ENCODE data around the gene S100A9.
A peak's percentile ranks its signal among the peaks of the same experiment; 100 is the strongest.

Gene S100A9

DNA sequence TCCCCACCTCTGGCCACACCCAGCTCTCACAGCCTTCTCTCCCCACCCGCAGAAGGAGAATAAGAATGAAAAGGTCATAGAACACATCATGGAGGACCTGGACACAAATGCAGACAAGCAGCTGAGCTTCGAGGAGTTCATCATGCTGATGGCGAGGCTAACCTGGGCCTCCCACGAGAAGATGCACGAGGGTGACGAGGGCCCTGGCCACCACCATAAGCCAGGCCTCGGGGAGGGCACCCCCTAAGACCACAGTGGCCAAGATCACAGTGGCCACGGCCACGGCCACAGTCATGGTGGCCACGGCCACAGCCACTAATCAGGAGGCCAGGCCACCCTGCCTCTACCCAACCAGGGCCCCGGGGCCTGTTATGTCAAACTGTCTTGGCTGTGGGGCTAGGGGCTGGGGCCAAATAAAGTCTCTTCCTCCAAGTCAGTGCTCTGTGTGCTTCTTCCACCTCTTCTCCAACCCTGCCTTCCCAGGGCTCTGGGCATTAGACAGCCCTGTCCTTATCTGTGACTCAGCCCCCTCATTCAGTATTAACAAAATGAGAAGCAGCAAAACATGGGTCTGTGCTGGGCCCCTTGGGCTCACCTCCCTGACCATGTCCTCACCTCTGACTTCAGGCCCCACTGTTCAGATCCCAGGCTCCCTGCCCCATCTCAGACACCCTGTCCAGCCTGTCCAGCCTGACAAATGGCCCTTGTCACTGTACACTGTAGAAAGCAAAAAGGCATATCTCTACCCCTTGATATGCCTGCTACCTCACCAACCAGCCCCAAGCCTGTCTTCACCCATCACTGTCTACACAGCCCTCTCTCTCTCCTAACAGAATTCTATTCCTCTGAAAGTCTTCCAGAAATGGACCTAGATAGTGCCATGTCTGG is 3.2 kb downstream of the S100A9 start:
- no peak for DNase-seq

DNA sequence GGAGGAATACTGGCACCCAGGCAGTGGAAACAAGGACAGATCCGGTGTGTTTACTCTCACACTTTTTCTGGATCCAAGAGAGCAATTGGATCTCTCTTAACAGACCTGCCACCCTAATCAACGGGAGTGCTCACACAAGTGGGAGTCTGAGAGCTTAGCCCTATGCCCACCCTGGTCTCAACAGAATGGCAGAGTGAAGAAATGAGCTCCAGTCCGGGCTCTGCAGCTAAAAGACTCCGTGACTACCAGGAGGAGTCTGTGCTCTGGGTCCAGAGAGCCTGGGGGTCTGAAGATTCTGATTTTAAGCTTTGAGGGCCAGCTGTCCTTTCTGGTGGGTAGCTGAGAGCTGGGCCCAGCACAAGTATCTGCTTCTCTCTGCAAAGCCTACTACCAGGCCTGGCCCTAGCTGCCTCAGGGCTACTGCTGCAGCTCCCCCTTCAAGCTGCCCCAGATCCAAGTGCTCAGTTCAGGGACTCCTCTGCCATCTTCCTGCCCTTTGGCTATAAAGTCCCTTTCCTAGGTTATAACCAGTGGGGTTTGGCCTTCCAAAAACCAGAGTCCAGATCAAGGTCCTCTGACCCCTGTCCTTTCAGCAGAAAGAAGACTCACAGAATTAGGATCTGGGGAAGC is 3.9 kb downstream of the S100A9 start:
- DNase-seq, result no peak

DNA sequence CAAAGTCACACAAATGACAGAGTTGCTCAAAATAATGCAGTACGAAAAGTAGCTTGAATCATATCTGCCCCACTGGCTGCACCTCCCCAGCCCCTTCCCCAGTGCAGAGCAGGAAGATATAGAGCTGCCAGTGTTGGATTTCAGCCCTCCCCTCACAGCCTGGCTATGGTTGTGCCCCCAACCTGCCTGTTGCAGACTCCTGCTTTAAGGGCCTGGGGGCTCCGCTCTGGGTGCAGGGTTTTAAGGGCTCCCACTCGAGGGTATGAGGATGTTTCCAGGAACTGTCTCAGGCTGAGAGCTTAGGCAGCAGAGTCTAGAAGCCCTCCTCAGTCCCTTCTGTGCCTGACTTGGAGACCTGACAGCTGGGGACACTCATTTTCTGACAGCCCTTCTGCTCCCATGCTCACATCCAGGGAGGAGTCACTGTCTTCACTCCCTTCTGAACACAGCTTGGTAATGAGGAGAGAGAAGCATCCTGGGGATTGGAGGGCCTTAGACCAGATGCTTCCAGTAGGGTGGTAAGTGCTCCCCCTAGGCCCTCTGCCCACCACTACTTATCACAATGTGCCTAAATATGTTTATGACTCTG is 4.6 kb downstream of the S100A9 start:
- DNase-seq, result no peak

DNA sequence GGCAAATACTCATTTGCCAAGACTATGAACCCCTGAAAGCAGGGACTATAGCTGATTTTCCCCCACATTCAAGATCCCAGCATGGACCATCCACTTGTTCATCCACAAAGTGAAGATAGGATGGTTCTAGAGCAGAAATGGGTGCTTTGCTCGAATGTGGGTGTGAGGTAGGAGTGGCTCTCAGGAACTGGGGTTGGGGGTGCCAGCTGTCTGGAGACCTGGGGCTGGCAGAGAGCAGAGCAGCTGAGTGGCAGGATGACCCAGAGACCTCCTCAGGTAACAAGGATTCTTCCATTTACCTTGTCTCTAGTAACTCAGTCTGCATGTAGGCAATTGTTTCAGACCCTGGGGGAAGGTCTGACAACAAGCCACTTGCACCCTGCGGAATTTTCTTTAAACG is 6.0 kb downstream of the S100A9 start:
- no peak for DNase-seq

DNA sequence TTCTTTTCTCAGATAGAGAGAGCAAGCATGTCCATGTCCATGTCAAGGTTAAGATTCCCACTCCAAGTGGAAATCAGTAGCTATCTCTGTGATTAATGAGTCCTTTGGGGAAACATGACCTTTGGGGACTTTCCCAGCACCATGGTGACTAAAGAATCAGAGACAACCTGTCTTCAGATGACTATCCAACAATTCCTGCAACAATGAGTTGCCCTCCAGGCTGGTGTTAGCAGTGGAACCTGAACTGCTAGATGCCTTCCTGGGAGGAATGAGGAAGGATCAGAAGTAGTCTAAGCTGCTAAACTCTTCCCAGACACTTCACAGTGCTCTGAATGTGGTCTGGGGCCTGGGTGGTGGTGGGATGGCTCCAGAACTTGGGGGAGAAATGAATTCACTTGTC is 6.5 kb downstream of the S100A9 start:
- no peak for DNase-seq

DNA sequence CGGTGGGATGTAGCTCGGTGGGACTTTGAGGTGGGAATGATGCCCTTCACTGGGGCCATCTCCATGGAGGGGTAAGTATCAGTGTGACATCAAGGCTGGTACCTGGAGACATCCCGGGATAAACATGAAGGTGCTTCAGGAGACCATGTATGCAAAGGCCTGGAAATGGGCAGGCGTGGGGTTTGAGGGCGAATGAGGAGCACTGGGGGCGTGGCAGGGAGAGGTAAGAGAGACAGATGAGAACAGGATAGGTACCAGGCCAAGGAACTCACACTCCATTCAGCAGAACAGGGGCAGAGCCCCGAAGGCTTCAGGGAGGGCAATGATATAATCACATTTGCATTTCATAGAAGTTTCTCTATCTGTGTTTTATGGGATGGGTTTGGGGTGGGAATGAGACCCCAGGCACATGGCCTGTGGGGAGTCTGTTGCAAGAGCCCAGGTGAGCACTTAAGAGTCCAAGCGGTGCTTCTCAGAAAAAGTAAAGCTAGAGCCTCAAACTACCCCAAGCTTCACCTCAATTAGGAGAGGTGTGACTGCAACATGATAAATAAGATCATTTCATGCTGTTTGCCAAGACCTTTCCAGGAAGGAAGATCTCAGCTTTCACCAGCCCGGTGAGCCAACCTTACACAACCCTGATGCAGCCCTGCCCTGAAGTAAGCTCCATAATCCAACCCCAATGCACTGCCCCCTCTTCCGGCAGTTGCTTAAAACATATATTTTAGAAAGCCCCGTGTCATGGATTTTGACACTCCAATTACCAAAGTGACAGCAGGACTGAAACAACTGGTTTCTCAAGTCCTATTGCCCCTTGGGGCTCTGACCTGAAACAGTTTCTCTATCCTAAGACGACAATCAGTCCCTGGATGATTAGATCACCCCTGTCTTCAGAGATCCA is 7.4 kb downstream of the S100A9 start:
- DNase-seq, result no peak

DNA sequence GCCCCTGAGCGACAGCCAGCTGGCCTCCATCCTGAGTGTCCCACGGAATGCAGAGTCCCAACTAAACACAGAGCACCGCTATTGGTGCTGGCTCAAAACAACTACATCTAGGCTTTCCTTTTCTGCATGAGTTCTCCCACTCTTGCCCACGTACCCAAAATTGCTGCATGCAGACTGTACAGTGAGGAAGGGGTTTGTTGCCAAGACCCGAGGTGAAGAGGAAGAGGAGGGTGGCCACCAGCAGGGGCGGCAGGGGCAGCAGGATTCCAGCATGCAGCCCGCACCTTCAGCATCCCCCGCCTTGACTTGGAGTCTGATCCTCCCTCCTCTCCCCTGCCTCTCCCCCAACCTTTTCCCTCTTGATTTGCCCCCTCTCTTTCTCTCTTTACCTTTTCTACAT is 8.0 kb downstream of the S100A9 start:
- DNase-seq, result no peak

DNA sequence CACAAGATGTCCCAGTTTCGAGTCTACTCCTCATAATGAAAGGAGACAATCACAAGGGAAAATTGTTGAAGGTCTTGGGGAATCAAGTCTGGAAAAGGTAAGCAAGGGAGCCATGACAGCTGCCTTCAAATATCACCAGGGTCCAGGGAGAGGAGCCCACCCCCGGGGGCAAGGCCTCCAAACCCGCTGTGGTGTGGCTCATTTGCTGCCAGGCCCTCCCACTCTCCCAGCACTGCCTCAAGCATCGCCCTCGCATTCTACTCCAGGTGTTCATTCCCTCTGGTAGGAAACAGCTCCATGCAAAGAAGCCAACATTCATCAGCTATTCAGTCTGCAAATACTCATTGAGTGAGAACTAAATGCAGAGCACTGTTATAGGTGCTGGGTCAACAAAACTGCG is 8.6 kb downstream of the S100A9 start:
- no peak for DNase-seq

DNA sequence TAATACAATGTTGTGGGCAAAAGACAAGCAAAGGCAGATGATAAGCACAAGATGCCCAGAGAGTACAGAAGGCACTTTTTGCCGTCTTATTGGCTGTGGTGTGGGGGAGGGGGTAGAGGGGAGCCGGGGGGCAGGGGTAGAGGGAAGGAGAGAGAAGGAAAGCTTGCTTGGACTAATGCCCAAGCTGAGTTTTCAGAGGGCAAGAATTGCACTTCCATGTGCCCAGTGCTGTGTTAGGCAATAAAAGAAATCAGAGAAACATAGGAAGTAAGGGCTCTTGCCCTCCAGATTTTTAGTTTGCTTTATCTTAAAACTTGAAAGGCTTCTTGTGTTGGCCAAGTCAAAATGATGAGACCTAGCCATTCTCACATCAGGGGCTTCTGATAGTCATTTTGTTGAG is 9.4 kb downstream of the S100A9 start:
- no peak for DNase-seq

DNA sequence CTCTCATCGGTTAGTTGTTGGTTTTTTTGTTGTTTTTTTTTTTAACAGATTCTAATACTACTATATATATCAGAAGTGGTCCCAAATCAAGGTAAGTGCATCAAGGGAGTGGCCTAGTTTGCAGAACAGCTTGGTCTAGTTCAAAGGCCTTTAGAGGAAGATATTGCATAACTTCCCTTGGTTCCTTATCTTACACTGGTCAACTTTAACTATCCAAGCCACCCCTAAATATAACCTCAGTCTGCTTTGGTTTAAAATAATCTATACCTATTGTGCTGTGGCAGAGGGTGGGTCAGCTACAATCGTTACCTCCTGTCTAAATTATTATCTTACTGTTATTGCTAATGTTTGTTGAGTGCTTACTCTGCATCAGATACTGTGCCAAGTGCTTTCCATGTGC is 10.8 kb downstream of the S100A9 start:
- no peak for DNase-seq

DNA sequence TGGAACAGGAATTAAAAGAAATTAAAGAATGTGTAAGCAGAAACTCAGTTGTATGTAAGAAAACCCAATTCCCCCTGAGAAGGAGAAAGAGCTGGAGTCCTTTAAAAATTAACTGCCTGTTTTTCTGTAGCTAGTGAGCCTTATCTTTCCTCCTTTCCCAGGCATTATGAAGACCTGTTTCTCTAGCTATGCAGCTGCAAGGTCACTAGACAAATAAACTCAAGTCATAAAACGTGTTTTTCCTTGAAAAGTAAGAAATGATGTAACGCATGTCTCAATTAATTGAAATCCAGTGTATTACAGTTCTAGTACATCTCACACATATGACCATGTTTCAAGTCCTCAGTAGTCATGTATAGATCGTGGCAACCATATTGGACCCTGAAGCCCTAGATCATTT is 12.5 kb downstream of the S100A9 start:
- no peak for DNase-seq

DNA sequence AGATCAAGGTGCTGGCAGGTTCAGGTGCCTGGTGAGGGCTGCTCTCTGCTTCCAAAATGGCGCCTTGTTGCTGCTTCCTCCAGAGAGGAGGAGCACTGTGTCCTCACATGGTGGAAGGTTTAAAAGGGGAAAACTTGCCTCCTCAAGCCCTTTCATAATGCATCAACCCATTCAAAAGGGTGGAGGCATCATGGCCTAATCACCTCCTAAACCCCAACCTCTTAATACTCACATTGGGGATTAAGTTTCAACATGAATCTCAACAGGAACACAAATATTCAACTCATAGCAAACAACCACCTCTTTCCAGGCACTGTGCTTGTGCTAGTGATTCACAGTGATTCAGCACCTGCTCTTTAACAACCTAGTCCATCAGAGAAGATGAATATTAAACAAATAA is 13.6 kb downstream of the S100A9 start:
- DNase-seq, result no peak

DNA sequence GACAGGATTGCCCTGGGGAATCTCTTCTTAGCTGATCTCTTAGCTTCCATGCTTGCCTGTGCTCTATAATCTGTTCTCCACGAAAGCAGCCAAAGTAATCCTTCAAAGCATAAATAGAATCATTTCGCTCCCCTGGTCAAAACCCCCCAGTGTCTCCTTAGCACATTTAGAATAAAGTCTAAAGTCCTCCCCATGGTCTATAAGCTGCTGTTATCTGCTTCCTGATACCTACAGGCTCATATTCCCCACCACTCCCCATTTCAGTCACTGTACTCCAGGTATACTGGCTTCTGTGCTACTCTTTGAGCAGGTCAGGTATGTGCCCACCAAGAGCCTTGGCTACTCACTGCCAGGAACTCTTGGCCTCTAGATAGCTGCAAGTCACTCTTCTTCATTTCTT is 14.9 kb downstream of the S100A9 start:
- DNase-seq, result no peak

DNA sequence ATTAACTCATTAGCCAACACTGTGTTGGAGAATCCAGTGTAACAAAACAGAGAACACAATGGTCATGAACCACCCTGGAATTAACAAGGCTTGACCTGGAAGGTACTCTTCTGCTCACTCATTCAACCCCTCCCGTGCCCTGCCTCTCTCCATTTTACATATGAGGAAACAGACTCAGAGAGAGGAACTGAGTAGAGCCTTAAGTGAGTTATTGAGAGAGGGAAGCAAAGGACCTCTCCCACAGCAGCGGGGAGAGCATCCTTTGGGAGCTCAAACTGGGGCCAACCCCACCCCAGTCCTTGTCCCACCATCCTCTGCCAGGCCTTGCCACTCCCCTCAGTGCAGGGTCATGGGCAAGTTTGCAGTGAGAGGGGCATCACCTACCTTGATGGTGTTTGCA is 16.4 kb downstream of the S100A9 start:
- DNase-seq, result no peak

DNA sequence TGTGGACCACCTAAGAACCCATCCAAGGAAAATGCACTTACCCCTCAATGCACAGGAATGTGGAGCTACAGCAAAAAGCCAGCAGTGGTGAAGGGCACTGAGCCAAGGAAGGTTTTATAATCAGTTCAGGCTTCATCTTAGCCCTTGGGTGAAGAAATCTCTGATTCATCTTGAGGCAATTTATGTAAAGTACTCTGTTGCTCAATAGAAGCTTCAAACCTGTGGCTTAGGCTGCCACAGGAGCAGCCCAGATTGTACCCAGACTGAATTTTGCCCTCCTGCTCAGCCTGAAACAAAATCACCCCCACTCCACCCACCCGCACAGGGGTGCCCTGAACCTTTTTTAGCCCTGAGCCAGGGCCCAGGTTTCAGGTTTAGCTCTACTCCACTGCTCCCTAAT is 17.9 kb downstream of the S100A9 start, which contains the start of gene S100A12:
TSS of gene S100A12 (minus strand) at position 111 of the 400 bp plus-strand sequence. CDS start 1,029 bp downstream, outside the sequence.
- no peak for DNase-seq

DNA sequence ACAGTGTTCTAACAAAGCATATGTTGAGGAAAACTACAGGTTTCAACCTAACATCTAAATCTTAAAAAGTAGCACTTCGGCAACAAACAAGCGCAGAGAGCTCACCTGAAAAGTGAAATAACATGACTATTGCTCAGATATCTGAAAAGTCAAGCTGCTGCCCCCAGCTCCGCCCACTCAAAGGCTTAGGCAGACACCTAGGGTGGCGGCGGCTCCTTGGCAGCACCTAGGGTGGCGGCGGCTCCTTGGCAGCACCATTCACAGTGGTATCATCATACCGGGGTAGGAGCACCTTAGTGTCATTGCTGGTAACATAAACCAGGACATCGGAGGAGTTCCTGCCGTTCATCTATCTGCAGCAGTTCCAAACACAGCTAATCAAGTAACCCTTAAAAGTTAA is 21.9 kb downstream of the S100A9 start:
- DNase-seq, result no peak

DNA sequence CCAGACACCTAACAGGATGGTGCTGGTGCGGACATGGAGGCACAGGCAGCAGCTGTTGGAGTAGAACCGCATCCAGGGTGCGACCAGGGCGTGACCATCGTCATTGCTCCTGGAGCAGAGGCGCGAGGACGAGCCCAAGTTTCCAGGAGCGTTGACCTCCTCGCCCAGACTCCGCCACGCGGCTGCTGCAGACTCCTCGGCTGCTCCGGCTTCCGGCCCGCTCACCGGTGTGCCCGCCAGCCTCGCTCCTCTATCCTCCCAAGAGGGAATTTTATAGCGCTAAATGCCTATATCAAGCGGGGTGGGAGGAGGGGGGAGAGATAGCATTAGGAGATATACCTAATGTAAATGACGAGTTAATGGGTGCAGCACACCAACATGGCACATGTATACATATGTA is 23.1 kb downstream of the S100A9 start:
- no peak for DNase-seq

DNA sequence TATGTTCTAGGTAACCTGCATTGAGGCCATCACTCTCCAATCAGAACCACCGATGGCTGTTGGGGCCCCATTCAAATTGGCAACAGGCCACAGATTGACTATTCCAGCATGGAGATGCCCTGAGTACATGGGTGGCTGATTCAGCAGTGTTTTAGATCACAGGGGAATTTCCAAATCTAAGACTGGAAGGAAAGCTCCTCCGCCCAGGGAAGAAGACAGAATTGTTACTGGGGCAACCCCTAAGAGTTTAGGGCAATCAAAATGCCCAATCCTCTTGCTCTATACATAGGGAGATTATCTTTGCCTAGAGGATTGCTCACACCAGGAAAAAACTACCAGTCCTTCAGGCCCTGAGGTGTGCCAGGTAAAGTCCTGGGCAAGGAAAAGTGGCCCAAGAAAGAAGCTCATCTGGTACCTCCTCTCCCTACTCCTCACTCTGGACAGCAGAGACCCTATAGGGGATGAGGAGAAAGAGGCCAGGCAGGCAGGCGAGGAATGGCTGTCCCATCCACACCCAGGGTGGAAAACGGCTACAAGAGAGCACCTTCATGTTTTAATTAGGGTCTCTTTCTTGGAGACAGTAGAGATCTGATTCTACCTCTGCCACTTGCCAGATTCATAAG is 27.4 kb downstream of the S100A9 start:
- DNase-seq, result no peak

DNA sequence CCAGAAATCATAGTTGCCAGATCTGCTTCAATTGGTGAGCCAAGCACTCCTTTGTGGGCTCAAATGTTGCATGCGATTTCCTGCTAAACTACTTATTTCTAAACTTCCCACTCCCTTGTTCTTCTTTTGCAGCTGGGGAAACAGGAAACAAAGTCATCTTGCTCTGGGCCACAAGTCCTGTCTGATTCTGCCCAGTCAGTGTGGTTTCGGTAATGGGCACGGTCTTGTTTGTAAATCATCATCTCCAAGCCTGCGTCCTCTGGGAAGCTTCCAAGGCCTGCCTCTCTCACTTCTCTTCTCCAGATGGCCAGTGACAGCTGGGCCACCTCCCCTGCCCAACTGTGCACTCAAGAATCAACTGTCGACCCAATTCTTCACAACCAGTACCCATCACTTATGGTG is 28.8 kb downstream of the S100A9 start:
- peak in 12 of 51 donors; percentile 1 to 44 (median 7) for DNase-seq

DNA sequence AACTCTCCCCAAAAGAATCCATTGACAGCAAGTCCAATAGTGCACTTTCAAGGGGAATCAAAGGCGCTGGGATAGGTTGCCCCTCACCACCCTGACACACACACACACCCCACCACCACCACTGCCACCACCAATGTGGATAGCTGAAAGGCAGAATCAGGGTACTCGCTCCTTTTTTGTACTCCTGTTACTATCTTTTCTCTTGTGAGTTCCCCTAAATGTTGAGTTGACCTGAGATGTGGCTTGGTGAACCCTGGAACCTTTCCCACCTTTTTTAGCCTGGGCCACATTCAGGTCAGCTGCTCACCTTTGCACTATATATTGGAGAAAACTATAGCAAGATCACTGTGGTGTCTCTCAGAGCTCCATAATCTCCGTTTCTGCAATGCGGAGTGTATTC is 29.3 kb downstream of the S100A9 start:
- DNase-seq, result no peak

DNA sequence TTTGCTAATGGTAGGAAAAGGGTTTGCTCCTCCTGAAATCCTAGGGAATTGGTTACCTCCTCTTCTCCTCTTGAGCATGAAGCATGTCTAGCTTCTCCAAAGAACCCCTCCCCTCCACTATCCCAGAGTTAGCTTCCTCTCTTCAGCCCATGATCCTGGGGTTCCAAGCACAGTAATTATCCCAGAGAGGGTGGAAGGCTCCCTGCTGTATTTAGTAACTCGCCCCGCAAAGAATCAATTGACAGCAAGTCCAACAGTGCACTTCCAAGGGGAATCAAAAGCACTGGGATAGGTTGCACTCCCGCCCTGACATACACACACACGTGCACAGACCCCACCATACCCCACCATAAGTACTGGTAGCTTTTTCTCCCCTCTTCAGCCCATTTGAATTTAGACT is 30.1 kb downstream of the S100A9 start:
- DNase-seq, result no peak

Measured in hypothalamus (tissue), 51 donors.